Endothelial cell of umbilical vein (primary cell): ENCODE data around the gene DEK. TPM values are rescaled to one million over a fixed set of nuclear protein-coding genes. Genes with fewer than 3 reads are reported as not detected.

ENCODE experiments used
- BruUV-seq: library from RNA; stranded (reverse); fragments of 400-500 nt; replicated peaks from 2 replicates; lab custom pipeline; 2021; lab: Mats Ljungman, UMichigan
- CTCF ChIA-PET: fragments of 300-600, 350-600 bp; sonication (Branson Sonifier 250); formaldehyde crosslinking; loops from one replicate; lab custom pipeline; 2021; ENCODE audit warnings: antibody characterized with exemption, inconsistent platforms; lab: Charles Lee
- POLR2A ChIA-PET: fragments of 300-600, 350-600 bp; sonication (Branson Sonifier 250); formaldehyde crosslinking; loops from one replicate; lab custom pipeline; 2021; ENCODE audit warnings: antibody characterized with exemption, inconsistent platforms; lab: Charles Lee
- DNase-seq: peaks from one replicate; pipeline ENCODE4 v3.0.0-alpha.2; 2011; ENCODE audit warnings: low read depth, low spot score
- FAIRE-seq: peaks from 2 replicates; lab custom pipeline; 2011; peaks lifted over from hg19 to GRCh38; lab: Jason Lieb, UNC
- H2AFZ ChIP-seq: 2 replicates; pipeline ENCODE4 v1.6.0; 2012; ENCODE audit warnings: low read depth, low read length, control low read depth, inconsistent platforms
- H3K27ac ChIP-seq: 2 replicates; pipeline ENCODE4 v1.5.1; 2011; ENCODE audit warnings: low read depth, mild to moderate bottlenecking, control low read depth, low read length, moderate library complexity; ENCODE audit not compliant: insufficient read depth
- H3K27me3 ChIP-seq, 2 experiments: 2 replicates each; pipeline versions ENCODE4 v1.6.0 to v1.6.1; 2011; ENCODE audit warnings: low read length in 2 of 2, mixed read lengths in 1 of 2; ENCODE audit not compliant: control insufficient read depth in 2 of 2, insufficient read depth in 2 of 2
- H3K36me3 ChIP-seq, 2 experiments: 2 replicates in 1 of 2; 3 replicates in 1 of 2; pipeline ENCODE4 v1.5.1; 2011; ENCODE audit warnings: low read length in 2 of 2, mild to moderate bottlenecking in 1 of 2, moderate library complexity in 1 of 2; ENCODE audit not compliant: control insufficient read depth in 2 of 2, insufficient read depth in 2 of 2; ENCODE audit errors: extremely low read depth in 1 of 2
- H3K4me1 ChIP-seq: 3 replicates; pipeline ENCODE4 v1.5.1; 2011; ENCODE audit warnings: mild to moderate bottlenecking, low read length; ENCODE audit not compliant: control insufficient read depth, insufficient read depth; ENCODE audit errors: extremely low read depth
- H3K4me2 ChIP-seq: 2 replicates; pipeline ENCODE4 v1.6.1; 2011; ENCODE audit warnings: low read length, control low read depth, mixed read lengths; ENCODE audit not compliant: insufficient read depth
- H3K4me3 ChIP-seq, 3 experiments: fragments of 200-600 bp in 1 of 3; sonication (generic), shearing (Covaris generic) in 1 of 3; replicated peaks in 1 of 3; 2 replicates each; pipeline ENCODE4 v1.5.1; 2011 to 2016; ENCODE audit warnings: control low read depth in 3 of 3, low read length in 3 of 3, mild to moderate bottlenecking in 2 of 3, inconsistent platforms in 1 of 3, low read depth in 1 of 3, moderate library complexity in 1 of 3; ENCODE audit not compliant: insufficient read depth in 1 of 3
- H3K79me2 ChIP-seq: 2 replicates; pipeline ENCODE4 v1.6.0; 2012; ENCODE audit warnings: low read length, inconsistent platforms; ENCODE audit not compliant: control insufficient read depth, insufficient read depth
- H3K9ac ChIP-seq: replicated peaks from 2 replicates; pipeline ENCODE3; 2011; ENCODE audit warnings: low read length, control low read depth; ENCODE audit not compliant: insufficient read depth; ENCODE audit errors: extremely low read depth
- H3K9me1 ChIP-seq: replicated peaks from 3 replicates; pipeline ENCODE4 v1.6.0; 2011; ENCODE audit warnings: mild to moderate bottlenecking, low read length; ENCODE audit not compliant: control insufficient read depth, insufficient read depth; ENCODE audit errors: extremely low read depth
- H3K9me3 ChIP-seq: replicated peaks from 2 replicates; pipeline ENCODE4 v1.5.1; 2012; ENCODE audit warnings: low read length, inconsistent platforms; ENCODE audit not compliant: control insufficient read depth, insufficient read depth
- H4K20me1 ChIP-seq: replicated peaks from 2 replicates; pipeline ENCODE3; 2011; ENCODE audit warnings: mild to moderate bottlenecking, low read length; ENCODE audit not compliant: control insufficient read depth, insufficient read depth; ENCODE audit errors: extremely low read depth
- CTCF ChIP-seq, 2 donors: IDR thresholded peaks; 1 replicate in 1 of 2; 2 replicates in 1 of 2; pipeline ENCODE4 v1.5.1; 2011; ENCODE audit warnings: low read length in 2 of 2, mild to moderate bottlenecking in 2 of 2, moderate library complexity in 2 of 2, control low read depth in 1 of 2, inconsistent platforms in 1 of 2, low read depth in 1 of 2; ENCODE audit not compliant: insufficient read depth in 1 of 2; ENCODE audit errors: extremely low read depth in 1 of 2
- EZH2 ChIP-seq: IDR thresholded peaks from 2 replicates; pipeline ENCODE4 v1.6.1; 2012; ENCODE audit warnings: borderline replicate concordance, low read depth, mild to moderate bottlenecking, moderate library complexity, low read length, inconsistent platforms; ENCODE audit not compliant: severe bottlenecking
- JUN ChIP-seq: IDR thresholded peaks from 2 replicates; pipeline ENCODE4 v1.6.1; 2011; ENCODE audit warnings: borderline replicate concordance, low read depth; ENCODE audit not compliant: insufficient read length, insufficient read depth
- MAX ChIP-seq: IDR thresholded peaks from 2 replicates; pipeline ENCODE4 v1.6.1; 2011; ENCODE audit not compliant: insufficient read depth, insufficient read length
- MYC ChIP-seq: IDR thresholded peaks from one replicate; pipeline ENCODE4 v1.6.1; 2011; ENCODE audit warnings: mild to moderate bottlenecking, low read depth, low read length
- POLR2A ChIP-seq: IDR thresholded peaks from 2 replicates; pipeline ENCODE4 v1.6.1; 2012; ENCODE audit warnings: low read depth, mild to moderate bottlenecking, control low read depth, low read length
- dilution Hi-C: fragments of 300-500 bp; cut with MboI; formaldehyde crosslinking; loops from one replicate; pipeline ENCODE4 v1.15.0; 2019; ENCODE audit warnings: low sequenced_read_pairs; ENCODE audit not compliant: extremely low pct_ligation_motif_present
- intact Hi-C: fragments of 100-400 bp; cut with micrococcal nuclease; formaldehyde crosslinking; loops from one replicate; pipeline ENCODE4 v1.10.0; 2022
- polyA plus RNA-seq, 4 experiments: library from polyadenylated mRNA; depleted of rRNA in 3 of 4; stranded (reverse) in 3 of 4; unstranded in 1 of 4; fragments of >200 nt; gene quantifications; 2 replicates each; pipeline versions ENCODE4 v1.2.1 to v1.2.3, GENCODE V29; 2011 to 2012; ENCODE audit warnings: missing spikeins in 1 of 4
- total RNA-seq: library from RNA; stranded (reverse); gene quantifications from 2 replicates; pipeline ENCODE4 v1.2.3, GENCODE V29; 2021

The DEK gene
- total and polyA plus RNA-seq, 2 donors (not counting 3 experiments of a cell fraction or from before 2014, with no cell fraction given), result 19.0 to 120 TPM

GRCh38 chr6:18185624-18186023 lies 78.7 kb downstream of the DEK start:
- H3K9me1 ChIP-seq, result no peaks in the 10 kb centered on the region
- no peaks in the 10 kb centered on the region for H3K36me3 ChIP-seq
- no peak overlapping the region for H3K27ac ChIP-seq
- H3K4me3 ChIP-seq, result no peak overlapping the region
- no peak for TF ChIP-seq POLR2A
- no peak for TF ChIP-seq CTCF (IDR thresholded peaks at IDR 0.05; ENCODE audit: extremely low read depth in 1 of 2, insufficient read depth in 1 of 2, low read depth in 1 of 2, low read length in 2 of 2)
- no peak for TF ChIP-seq JUN
- TF ChIP-seq MYC, result no peak
- TF ChIP-seq EZH2, result no peak
- no peaks in the 10 kb centered on the region for H3K79me2 ChIP-seq
- H3K9me3 ChIP-seq, result no peaks in the 10 kb centered on the region
- H3K27me3 ChIP-seq, result no peaks in the 10 kb centered on the region
- no peaks in the 10 kb centered on the region for H3K4me1 ChIP-seq
- DNase-seq, result no peak
- no peak overlapping the region for H3K4me2 ChIP-seq
- dilution Hi-C loops (no loop called here), intact Hi-C loops (no loop called here)
- no peak for FAIRE-seq
- BruUV-seq, result no TSS peak
- no peak overlapping the region for H3K9ac ChIP-seq
- H4K20me1 ChIP-seq, result no peaks in the 10 kb centered on the region
- POLR2A ChIA-PET, result no interaction called here
- no peak overlapping the region for H2AFZ ChIP-seq
- CTCF ChIA-PET, result no interaction called here

GRCh38 chr6:18183766-18184165 lies 80.6 kb downstream of the DEK start:
- Histone ChIP-seq H3K79me2 (no peaks in the 10 kb centered on the region), H4K20me1 (no peaks in the 10 kb centered on the region), H3K27ac (no peak overlapping the region), H3K9ac (no peak overlapping the region), H2AFZ (no peak overlapping the region), H3K36me3 (no peaks in the 10 kb centered on the region), H3K4me3 (no peak overlapping the region), H3K4me1 (no peaks in the 10 kb centered on the region), H3K4me2 (no peak overlapping the region), H3K9me1 (no peaks in the 10 kb centered on the region), H3K9me3 (no peaks in the 10 kb centered on the region), H3K27me3 (no peaks in the 10 kb centered on the region)
- TF ChIP-seq EZH2 (no peak), MAX (no peak)
- dilution Hi-C loops, result no loop called here
- intact Hi-C loops, result no loop called here
- BruUV-seq, result no TSS peak
- CTCF ChIA-PET, result no interaction called here
- FAIRE-seq (no peak), DNase-seq (no peak)
- POLR2A ChIA-PET, result no interaction called here
